ENCODE measurements around the gene NOP14. TPM values are rescaled to one million over a fixed set of nuclear protein-coding genes. Genes with fewer than 3 reads are reported as not detected.

NOP14 gene
- total RNA-seq, 1 donor from 2014 or later = 56.3 TPM

DNA sequence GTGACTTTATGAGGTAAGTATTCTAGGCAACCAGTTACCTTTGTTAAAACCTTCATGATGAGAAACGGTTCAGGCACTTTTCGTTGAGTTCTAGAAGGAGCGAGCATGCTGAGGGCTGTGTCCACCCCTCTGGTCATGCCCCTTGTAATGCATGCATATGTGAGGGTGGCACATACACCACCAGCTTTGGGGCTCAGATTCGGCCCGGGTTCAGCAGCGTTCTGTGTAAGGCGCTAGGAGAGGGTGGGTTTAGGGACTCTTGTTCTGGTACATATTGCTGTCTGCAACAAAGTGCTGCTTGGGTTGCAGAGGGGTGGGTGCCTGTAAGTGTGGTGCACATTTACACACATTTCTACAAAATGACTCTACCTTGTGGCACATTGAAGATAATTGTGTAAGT is 54.5 kb downstream of the NOP14 start:
- DNase-seq (no peak), ATAC-seq (ENCODE audit: low read depth) (no peak)
- CTCF ChIA-PET = no interaction called here
- Mint-ChIP-seq H3K27me3 (no peaks in the 10 kb centered on the region), H3K9me3 (no peaks in the 10 kb centered on the region), H3K4me1 (peaks cover 7% of the 10 kb centered on the region), H3K27ac (no peak overlapping the region), H3K4me3 (no peak overlapping the region), H3K36me3 (ENCODE audit: low read depth) (peaks cover 92% of the 10 kb centered on the region)
- POLR2A ChIA-PET = no interaction called here
- no peak for TF ChIP-seq CTCF (IDR thresholded peaks at IDR 0.05)
- intact Hi-C loops (cut with micrococcal nuclease) = loop anchor here (5.0 kb wide), 1 partner anchor 46 kb away; no protein-coding TSS in a partner anchor

- DNase-seq = no peak
- no peak for ATAC-seq (ENCODE audit: low read depth)
- H3K4me1 Mint-ChIP-seq = peaks cover 7% of the 10 kb centered on the region
- no peaks in the 10 kb centered on the region for H3K9me3 Mint-ChIP-seq
- peaks cover 91% of the 10 kb centered on the region for H3K36me3 Mint-ChIP-seq (ENCODE audit: low read depth)
- no peak overlapping the region for H3K27ac Mint-ChIP-seq
- ChIA-PET CTCF (no interaction called here), POLR2A (no interaction called here)
- H3K4me3 Mint-ChIP-seq = no peak overlapping the region
- H3K27me3 Mint-ChIP-seq = no peaks in the 10 kb centered on the region
- TF ChIP-seq CTCF (IDR thresholded peaks at IDR 0.05) = no peak
- intact Hi-C loops (cut with micrococcal nuclease) = loop anchor here (5.0 kb wide), 1 partner anchor 45 kb away; no protein-coding TSS in a partner anchor
These were observed 55.4 kb downstream of the NOP14 start for GRCh38 chr4:2907706-2908293.

GRCh38 chr4:2907226-2907625 is 56.0 kb downstream of the NOP14 start:
- POLR2A ChIA-PET = no interaction called here
- CTCF ChIA-PET = no interaction called here
- TF ChIP-seq CTCF (IDR thresholded peaks at IDR 0.05) = no peak
- Mint-ChIP-seq H3K4me1 (peaks cover 7% of the 10 kb centered on the region), H3K9me3 (no peaks in the 10 kb centered on the region), H3K27me3 (no peaks in the 10 kb centered on the region), H3K27ac (no peak overlapping the region), H3K4me3 (no peak overlapping the region), H3K36me3 (ENCODE audit: low read depth) (peaks cover 91% of the 10 kb centered on the region)
- ATAC-seq (ENCODE audit: low read depth) (no peak), DNase-seq (no peak)
- intact Hi-C loops (cut with micrococcal nuclease) = loop anchor here (5.0 kb wide), 1 partner anchor 45 kb away; no protein-coding TSS in a partner anchor

GRCh38 chr4:2906218-2906617 is 57.0 kb downstream of the NOP14 start:
- intact Hi-C loops (cut with micrococcal nuclease) = loop anchor here (5.0 kb wide), 1 partner anchor 44 kb away; no protein-coding TSS in a partner anchor
- ChIA-PET CTCF (no interaction called here), POLR2A (no interaction called here)
- no peak for TF ChIP-seq CTCF (IDR thresholded peaks at IDR 0.05)
- ATAC-seq (ENCODE audit: low read depth) (no peak), DNase-seq (no peak)
- H3K9me3 Mint-ChIP-seq = no peaks in the 10 kb centered on the region
- H3K4me3 Mint-ChIP-seq = no peak overlapping the region
- peaks cover 7% of the 10 kb centered on the region for H3K4me1 Mint-ChIP-seq
- H3K27me3 Mint-ChIP-seq = no peaks in the 10 kb centered on the region
- H3K36me3 Mint-ChIP-seq (ENCODE audit: low read depth) = peaks cover 88% of the 10 kb centered on the region
- H3K27ac Mint-ChIP-seq = no peak overlapping the region

DNA sequence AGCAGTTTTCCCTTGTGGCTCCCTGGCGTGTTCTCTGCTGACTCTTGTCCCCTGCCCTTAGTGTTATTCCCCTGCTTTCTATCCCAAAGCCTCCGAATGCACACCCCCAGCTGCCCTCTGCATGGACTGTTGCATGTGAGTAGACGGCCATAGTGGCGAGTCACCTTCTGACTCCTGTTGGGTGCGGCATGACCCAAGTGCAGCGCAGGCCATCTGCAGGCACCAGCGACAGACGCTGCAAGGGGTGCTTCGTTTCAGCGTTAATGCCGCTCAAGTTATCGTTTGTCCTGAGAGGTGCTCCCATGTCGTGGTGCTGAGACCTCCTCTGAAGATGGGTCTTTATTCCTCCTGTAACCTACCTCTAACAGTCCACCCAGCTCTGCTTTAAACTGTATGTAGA is 57.7 kb downstream of the NOP14 start:
- ChIA-PET POLR2A (no interaction called here), CTCF (no interaction called here)
- H3K36me3 Mint-ChIP-seq (ENCODE audit: low read depth) = peaks cover 88% of the 10 kb centered on the region
- H3K27me3 Mint-ChIP-seq = no peaks in the 10 kb centered on the region
- no peak overlapping the region for H3K4me3 Mint-ChIP-seq
- peaks cover 6% of the 10 kb centered on the region for H3K4me1 Mint-ChIP-seq
- ATAC-seq (ENCODE audit: low read depth) (no peak), DNase-seq (no peak)
- no peak for TF ChIP-seq CTCF (IDR thresholded peaks at IDR 0.05)
- no peak overlapping the region for H3K27ac Mint-ChIP-seq
- H3K9me3 Mint-ChIP-seq = no peaks in the 10 kb centered on the region
- intact Hi-C loops (cut with micrococcal nuclease) = loop anchor here (5.0 kb wide), 1 partner anchor 43 kb away; no protein-coding TSS in a partner anchor
